Natural killer cell (primary cell): ENCODE results near the gene STXBP6. TPM values are rescaled to one million over a fixed set of nuclear protein-coding genes. Genes with fewer than 3 reads are reported as not detected.

Source experiments
- ATAC-seq, 3 donors: fragments of 150-1000 bp in 2 of 3; fragments of 200-7000 bp in 1 of 3; cut with Tn5 transposase; 1 replicate in 1 of 3; 2 replicates in 2 of 3; pipeline ENCODE4 v1.10.0; 2021; ENCODE audit warnings: mild to moderate bottlenecking in 2 of 3, moderate library complexity in 2 of 3
- DNase-seq, 2 donors: peaks; one replicate each; pipeline versions ENCODE4 v3.0.0 to v3.0.0-alpha.2; 2013 to 2021; ENCODE audit warnings: mixed read lengths in 1 of 2
- H3K27ac ChIP-seq: one replicate; pipeline ENCODE4 v1.5.1; 2013; ENCODE audit warnings: mild to moderate bottlenecking, low read length
- H3K27me3 ChIP-seq: one replicate; pipeline ENCODE4 v1.6.1; 2013; ENCODE audit warnings: low read length; ENCODE audit not compliant: control insufficient read depth, insufficient read depth
- H3K36me3 ChIP-seq: one replicate; pipeline ENCODE4 v1.6.1; 2013; ENCODE audit warnings: low read length; ENCODE audit not compliant: control insufficient read depth, insufficient read depth
- H3K4me1 ChIP-seq: one replicate; pipeline ENCODE4 v1.6.1; 2013; ENCODE audit warnings: low read length; ENCODE audit not compliant: control insufficient read depth, insufficient read depth
- H3K4me3 ChIP-seq: one replicate; pipeline ENCODE4 v1.5.1; 2013; ENCODE audit warnings: low read length
- H3K9me3 ChIP-seq: one replicate; pipeline ENCODE4 v1.6.1; 2013; ENCODE audit warnings: low read length; ENCODE audit not compliant: control insufficient read depth, insufficient read depth
- H3K27ac Mint-ChIP-seq, 2 donors: one replicate each; pipeline ENCODE4 v1.8.0; 2022; ENCODE audit warnings: mild to moderate bottlenecking in 2 of 2, mixed read lengths in 2 of 2, moderate library complexity in 1 of 2
- H3K27me3 Mint-ChIP-seq, 2 donors: one replicate each; pipeline ENCODE4 v1.8.0; 2022; ENCODE audit warnings: low read depth in 2 of 2, mixed read lengths in 2 of 2
- H3K36me3 Mint-ChIP-seq: one replicate; pipeline ENCODE4 v1.8.0; 2022; ENCODE audit warnings: mixed read lengths
- H3K4me1 Mint-ChIP-seq, 2 donors: one replicate each; pipeline ENCODE4 v1.8.0; 2022; ENCODE audit warnings: mixed read lengths in 2 of 2
- H3K4me3 Mint-ChIP-seq: one replicate; pipeline ENCODE4 v1.8.0; 2022; ENCODE audit warnings: mild to moderate bottlenecking, moderate library complexity, mixed read lengths
- H3K9me3 Mint-ChIP-seq, 2 donors: one replicate each; pipeline ENCODE4 v1.8.0; 2022; ENCODE audit warnings: mixed read lengths in 2 of 2
- CTCF ChIP-seq: fragments of 200-600 bp; IDR thresholded peaks from one replicate; pipeline ENCODE4 v1.8.0; 2022; ENCODE audit warnings: antibody characterized with exemption
- WGBS: methylation state at CpG from one replicate; pipeline ENCODE4 v1.1.7; 2013; ENCODE audit warnings: missing lambda C conversion rate; ENCODE audit not compliant: insufficient coverage; 5-methylcytosine and 5-hydroxymethylcytosine counted together
- intact Hi-C: fragments of 100-400 bp; cut with micrococcal nuclease; formaldehyde crosslinking; loops from one replicate; pipeline ENCODE4 v1.14.2; 2022
- total RNA-seq, 4 donors: library from RNA; stranded (reverse); fragments of 120-200 nt in 1 of 4; gene quantifications; one replicate each; pipeline versions ENCODE4 v1.2.3 to v1.2.4, GENCODE V29; 2013 to 2022

STXBP6 gene
- total RNA-seq, 3 donors from 2014 or later (not counting 1 experiment from before 2014, with no cell fraction given): 0.20 TPM; not detected in 2

DNA sequence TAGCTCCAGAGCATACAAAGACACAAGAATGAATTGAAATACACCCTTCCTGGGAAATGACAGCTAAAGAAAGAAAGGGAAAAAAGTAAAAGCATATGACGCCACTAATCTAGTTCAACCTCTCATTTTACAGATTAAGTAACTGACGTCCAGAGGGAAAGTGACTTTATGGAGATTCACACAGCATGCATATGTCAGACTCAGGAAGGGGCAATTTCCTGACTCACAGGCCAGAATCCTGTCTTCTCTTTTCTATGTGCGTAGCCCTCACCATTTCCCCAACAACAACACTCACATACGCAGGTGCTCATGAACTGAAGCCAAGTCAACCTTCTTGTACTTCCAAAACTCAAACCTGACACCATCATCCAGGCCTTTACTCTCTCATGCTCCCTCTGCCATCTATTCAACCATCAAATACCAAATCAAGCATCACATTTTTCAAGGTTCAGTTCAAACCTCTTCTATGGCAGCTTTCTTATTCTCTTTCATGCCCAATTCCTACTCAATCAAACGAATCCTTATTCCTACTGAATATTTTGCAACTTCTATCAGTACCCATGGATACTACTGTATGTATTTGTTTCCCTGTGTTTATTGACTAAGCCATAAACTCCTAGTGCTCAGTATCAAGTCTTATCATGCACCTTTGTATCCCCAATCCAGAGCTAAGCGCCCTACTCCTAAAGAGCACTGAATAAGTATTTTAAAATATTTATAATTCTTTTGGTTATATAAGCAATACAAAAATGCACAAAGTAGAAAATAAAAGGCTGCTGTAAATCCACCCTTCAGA is 52.8 kb downstream of the STXBP6 start:
- Mint-ChIP-seq H3K4me1 (no peaks in the 10 kb centered on the region), H3K9me3 (no peaks in the 10 kb centered on the region), H3K36me3 (no peaks in the 10 kb centered on the region), H3K4me3 (no peak overlapping the region), H3K27me3 (peaks cover 0 to 8% of the 10 kb centered on the region in 2 donors), H3K27ac (no peak overlapping the region)
- no peaks in the 10 kb centered on the region for H3K27me3 ChIP-seq
- no peaks in the 10 kb centered on the region for H3K36me3 ChIP-seq
- H3K4me1 ChIP-seq: no peaks in the 10 kb centered on the region
- intact Hi-C loops: no loop called here
- H3K4me3 ChIP-seq: no peak overlapping the region
- no peak for TF ChIP-seq CTCF
- 69% methylated on average over 4 of the region's 6 CpGs for WGBS
- H3K9me3 ChIP-seq: no peaks in the 10 kb centered on the region
- no peak overlapping the region for H3K27ac ChIP-seq
- ATAC-seq (no peak), DNase-seq (no peak)

DNA sequence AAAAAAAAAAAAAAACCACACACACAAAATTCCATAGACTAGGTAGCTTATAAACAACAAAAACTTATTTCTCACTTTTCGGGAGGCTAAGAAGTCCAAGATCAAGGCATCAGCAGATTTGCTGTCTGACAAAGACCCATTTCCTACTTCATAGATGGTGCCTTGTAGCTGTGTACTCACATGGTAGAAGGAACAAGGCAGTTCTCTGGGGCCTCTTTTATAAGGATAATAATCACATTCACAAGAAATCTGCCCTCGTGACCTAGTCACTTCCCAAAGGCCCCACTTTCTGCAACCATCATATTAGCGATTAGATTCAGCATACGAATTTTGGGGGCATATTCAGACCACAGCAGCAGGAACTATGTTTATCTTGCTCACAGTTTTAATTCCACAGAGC is 54.9 kb downstream of the STXBP6 start:
- H3K36me3 Mint-ChIP-seq: no peaks in the 10 kb centered on the region
- WGBS: 89% methylated on average over 3 of the region's 4 CpGs
- no peak overlapping the region for H3K27ac Mint-ChIP-seq
- TF ChIP-seq CTCF: no peak
- H3K4me1 Mint-ChIP-seq: no peaks in the 10 kb centered on the region
- no peak overlapping the region for H3K4me3 Mint-ChIP-seq
- no peak overlapping the region for H3K27ac ChIP-seq
- no peaks in the 10 kb centered on the region for H3K27me3 ChIP-seq
- H3K4me3 ChIP-seq: no peak overlapping the region
- ATAC-seq: no peak
- intact Hi-C loops: no loop called here
- no peaks in the 10 kb centered on the region for H3K36me3 ChIP-seq
- peaks cover 0 to 8% of the 10 kb centered on the region in 2 donors for H3K27me3 Mint-ChIP-seq
- no peaks in the 10 kb centered on the region for H3K9me3 ChIP-seq
- no peak for DNase-seq
- no peaks in the 10 kb centered on the region for H3K9me3 Mint-ChIP-seq
- H3K4me1 ChIP-seq: no peaks in the 10 kb centered on the region

- intact Hi-C loops: no loop called here
- Histone ChIP-seq H3K27ac (no peak overlapping the region), H3K27me3 (no peaks in the 10 kb centered on the region), H3K4me3 (no peak overlapping the region), H3K36me3 (no peaks in the 10 kb centered on the region), H3K4me1 (no peaks in the 10 kb centered on the region), H3K9me3 (no peaks in the 10 kb centered on the region)
- DNase-seq (no peak), ATAC-seq (no peak)
- H3K4me3 Mint-ChIP-seq: no peak overlapping the region
- no peaks in the 10 kb centered on the region for H3K9me3 Mint-ChIP-seq
- no peak for TF ChIP-seq CTCF
- no peak overlapping the region for H3K27ac Mint-ChIP-seq
- H3K27me3 Mint-ChIP-seq: peaks cover 0 to 4% of the 10 kb centered on the region in 2 donors
- H3K4me1 Mint-ChIP-seq: no peaks in the 10 kb centered on the region
- no peaks in the 10 kb centered on the region for H3K36me3 Mint-ChIP-seq
These were observed 56.3 kb downstream of the STXBP6 start for GRCh38 chr14:24993631-24994030.
